Measurements from ENCODE around the gene TUNAR. TPM values are rescaled to one million over a fixed set of nuclear protein-coding genes. Genes with fewer than 3 reads are reported as not detected.

Gene TUNAR
- total RNA-seq, 2 experiments from 2014 or later = 0.17 to 0.54 TPM

GRCh38 chr14:95850429-95850828, 26.2 kb upstream of the TUNAR start:
- CTCF ChIA-PET (ENCODE audit: unreplicated experiment) = no interaction called here
- H3K79me2 ChIP-seq (ENCODE audit: insufficient read depth, low read depth, low read length) = no peaks in the 10 kb centered on the region
- intact Hi-C loops (cut with micrococcal nuclease; ENCODE audit: unreplicated experiment) = no loop called here

GRCh38 chr14:95855606-95856005, 21.0 kb upstream of the TUNAR start:
- Histone ChIP-seq H3K79me2 (ENCODE audit: insufficient read depth, low read depth, low read length) (no peaks in the 10 kb centered on the region), H3K4me3 (ENCODE audit: low read depth, low read length, poor library complexity, severe bottlenecking) (no peak overlapping the region), H3K4me1 (ENCODE audit: insufficient read depth, low read length, poor library complexity, severe bottlenecking) (no peaks in the 10 kb centered on the region), H3K27ac (ENCODE audit: low read depth, low read length, poor library complexity, severe bottlenecking) (no peak overlapping the region), H4K20me1 (ENCODE audit: insufficient read depth, low read length) (no peaks in the 10 kb centered on the region), H2AFZ (ENCODE audit: low read length) (no peak overlapping the region), H3K36me3 (ENCODE audit: insufficient read depth, low read length) (no peaks in the 10 kb centered on the region), H3K9me3 (ENCODE audit: low read length) (no peaks in the 10 kb centered on the region), H3K4me2 (ENCODE audit: low read length) (no peak overlapping the region), H3K9me2 (ENCODE audit: insufficient read depth, low read length) (no peaks in the 10 kb centered on the region)
- intact Hi-C loops (cut with micrococcal nuclease; ENCODE audit: unreplicated experiment) = no loop called here
- BruUV-seq (replicated peaks) = no TSS peak
- POLR2A ChIA-PET = interaction anchor here (1.8 kb wide), 1 partner anchor 18 kb away, joined by 4 read pairs; no protein-coding TSS in a partner anchor
- no peak for DNase-seq (ENCODE audit: low spot score)
- TF ChIP-seq CTCF (conservative IDR thresholded peaks at IDR 0.05; ENCODE audit: low read length) (no peak), EZH2phosphoT487 (IDR thresholded peaks at IDR 0.05; ENCODE audit: borderline replicate concordance, low read depth, low read length) (no peak)
- CTCF ChIA-PET (ENCODE audit: unreplicated experiment) = no interaction called here

More at GRCh38 chr14:95850429-95850828, 26.2 kb upstream of the TUNAR start:
- H2AFZ ChIP-seq (ENCODE audit: low read length) = no peak overlapping the region
- H4K20me1 ChIP-seq (ENCODE audit: insufficient read depth, low read length) = no peaks in the 10 kb centered on the region
- no peak overlapping the region for H3K4me3 ChIP-seq (ENCODE audit: low read depth, low read length, poor library complexity, severe bottlenecking)
- BruUV-seq (replicated peaks) = no TSS peak
- H3K9me2 ChIP-seq (ENCODE audit: insufficient read depth, low read length) = no peaks in the 10 kb centered on the region
- no peak overlapping the region for H3K4me2 ChIP-seq (ENCODE audit: low read length)
- peak; percentile 26 for DNase-seq (ENCODE audit: low spot score)
- H3K9me3 ChIP-seq (ENCODE audit: low read length) = no peaks in the 10 kb centered on the region
- no peaks in the 10 kb centered on the region for H3K36me3 ChIP-seq (ENCODE audit: insufficient read depth, low read length)
- no peak for TF ChIP-seq EZH2phosphoT487 (IDR thresholded peaks at IDR 0.05; ENCODE audit: borderline replicate concordance, low read depth, low read length)
- peak; percentile 43; the same call in 1 of the 2 replicates for TF ChIP-seq CTCF (conservative IDR thresholded peaks at IDR 0.05; ENCODE audit: low read length)
- POLR2A ChIA-PET = no interaction called here
- no peaks in the 10 kb centered on the region for H3K4me1 ChIP-seq (ENCODE audit: insufficient read depth, low read length, poor library complexity, severe bottlenecking)
- no peak overlapping the region for H3K27ac ChIP-seq (ENCODE audit: low read depth, low read length, poor library complexity, severe bottlenecking)

- Histone ChIP-seq H3K9me2 (ENCODE audit: insufficient read depth, low read length) (no peaks in the 10 kb centered on the region), H3K27ac (ENCODE audit: low read depth, low read length, poor library complexity, severe bottlenecking) (no peak overlapping the region), H3K79me2 (ENCODE audit: insufficient read depth, low read depth, low read length) (no peaks in the 10 kb centered on the region), H3K36me3 (ENCODE audit: insufficient read depth, low read length) (no peaks in the 10 kb centered on the region), H3K4me3 (ENCODE audit: low read depth, low read length, poor library complexity, severe bottlenecking) (no peak overlapping the region), H3K4me2 (ENCODE audit: low read length) (no peak overlapping the region), H2AFZ (ENCODE audit: low read length) (no peak overlapping the region), H3K4me1 (ENCODE audit: insufficient read depth, low read length, poor library complexity, severe bottlenecking) (no peaks in the 10 kb centered on the region), H3K9me3 (ENCODE audit: low read length) (no peaks in the 10 kb centered on the region), H4K20me1 (ENCODE audit: insufficient read depth, low read length) (no peaks in the 10 kb centered on the region)
- ChIA-PET POLR2A (no interaction called here), CTCF (ENCODE audit: unreplicated experiment) (no interaction called here)
- BruUV-seq (replicated peaks) = no TSS peak
- DNase-seq (ENCODE audit: low spot score) = no peak
- TF ChIP-seq CTCF (conservative IDR thresholded peaks at IDR 0.05; ENCODE audit: low read length) (no peak), EZH2phosphoT487 (IDR thresholded peaks at IDR 0.05; ENCODE audit: borderline replicate concordance, low read depth, low read length) (no peak)
- intact Hi-C loops (cut with micrococcal nuclease; ENCODE audit: unreplicated experiment) = no loop called here
Observed at GRCh38 chr14:95857275-95857674, 19.4 kb upstream of the TUNAR start.

Data from OCI-LY7 (cell line).